ENCODE measurements around the gene SGCA.

Gene SGCA

DNA sequence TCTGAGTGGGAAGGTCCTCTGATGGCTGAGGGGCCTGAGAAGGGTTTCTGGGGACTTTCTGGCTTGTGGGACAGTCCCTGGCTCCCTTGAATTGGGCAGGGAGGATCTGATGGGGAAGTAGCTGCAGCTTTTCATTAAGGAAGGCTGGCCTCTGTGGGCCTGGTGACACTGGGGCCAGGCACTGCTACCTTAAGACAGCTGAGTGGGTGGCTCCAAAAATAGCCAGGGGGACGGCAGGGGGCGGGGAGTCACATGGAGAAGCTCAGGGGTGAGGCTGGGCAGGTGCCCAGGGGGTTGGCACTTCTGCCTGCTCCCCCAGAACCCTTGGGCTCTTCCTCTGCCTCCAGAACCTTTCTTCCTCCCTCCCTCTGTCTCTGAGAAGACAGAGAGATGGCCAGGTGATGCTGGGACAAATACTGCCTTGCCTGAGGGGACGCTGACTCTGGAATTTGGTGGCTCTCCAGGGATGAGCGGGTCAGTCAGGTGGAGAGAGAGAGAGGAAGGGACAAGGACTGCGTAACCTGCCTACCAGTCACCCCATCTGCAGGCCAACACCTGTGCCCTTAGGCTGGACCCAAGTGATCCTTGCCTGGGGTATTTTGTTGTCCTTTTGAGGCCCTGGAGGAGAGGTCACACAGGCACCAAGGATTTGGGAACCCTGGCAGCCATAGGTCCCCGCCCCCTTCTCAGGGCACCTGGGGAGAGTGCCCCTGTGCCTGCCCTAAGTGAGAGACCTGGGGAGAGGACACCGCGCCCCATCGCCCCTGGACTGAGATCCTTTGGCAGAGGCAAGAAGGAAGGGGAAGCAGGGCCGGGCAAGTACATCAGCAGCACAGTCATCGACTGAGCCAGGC lies 1.7 kb upstream of the SGCA start:
- H3K27ac ChIP-seq (ENCODE audit: low read depth, low read length), result no peak overlapping the region
- H3F3A ChIP-seq (ENCODE audit: control insufficient read depth, insufficient read depth), result peaks cover 6% of the 10 kb centered on the region; the same call in 1 of the 2 replicates
- no peaks in the 10 kb centered on the region for H3K9me2 ChIP-seq (replicated peaks; ENCODE audit: control insufficient read depth, low read length)
- peaks cover 29% of the 10 kb centered on the region for H3K4me1 ChIP-seq (ENCODE audit: control insufficient read depth, low read length)
- peaks cover 19% of the 10 kb centered on the region for H3K27me3 ChIP-seq (ENCODE audit: control insufficient read depth, low read length)
- H4K20me1 ChIP-seq (ENCODE audit: control insufficient read depth, insufficient read depth, low read depth, low read length), result no peaks in the 10 kb centered on the region
- TF ChIP-seq, protein P1, sequence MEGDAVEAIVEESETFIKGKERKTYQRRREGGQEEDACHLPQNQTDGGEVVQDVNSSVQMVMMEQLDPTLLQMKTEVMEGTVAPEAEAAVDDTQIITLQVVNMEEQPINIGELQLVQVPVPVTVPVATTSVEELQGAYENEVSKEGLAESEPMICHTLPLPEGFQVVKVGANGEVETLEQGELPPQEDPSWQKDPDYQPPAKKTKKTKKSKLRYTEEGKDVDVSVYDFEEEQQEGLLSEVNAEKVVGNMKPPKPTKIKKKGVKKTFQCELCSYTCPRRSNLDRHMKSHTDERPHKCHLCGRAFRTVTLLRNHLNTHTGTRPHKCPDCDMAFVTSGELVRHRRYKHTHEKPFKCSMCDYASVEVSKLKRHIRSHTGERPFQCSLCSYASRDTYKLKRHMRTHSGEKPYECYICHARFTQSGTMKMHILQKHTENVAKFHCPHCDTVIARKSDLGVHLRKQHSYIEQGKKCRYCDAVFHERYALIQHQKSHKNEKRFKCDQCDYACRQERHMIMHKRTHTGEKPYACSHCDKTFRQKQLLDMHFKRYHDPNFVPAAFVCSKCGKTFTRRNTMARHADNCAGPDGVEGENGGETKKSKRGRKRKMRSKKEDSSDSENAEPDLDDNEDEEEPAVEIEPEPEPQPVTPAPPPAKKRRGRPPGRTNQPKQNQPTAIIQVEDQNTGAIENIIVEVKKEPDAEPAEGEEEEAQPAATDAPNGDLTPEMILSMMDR (IDR thresholded peaks at IDR 0.05; ENCODE audit: low read depth, low read length, poor library complexity, severe bottlenecking), result no peak
- no peak for TF ChIP-seq EZH2phosphoT487 (IDR thresholded peaks at IDR 0.05; ENCODE audit: borderline replicate concordance, low read length)
- H3K36me3 ChIP-seq (ENCODE audit: control insufficient read depth, low read length), result no peaks in the 10 kb centered on the region
- H3K9me3 ChIP-seq (ENCODE audit: control insufficient read depth, insufficient read depth, low read length), result no peaks in the 10 kb centered on the region
- no peak overlapping the region for H3K4me2 ChIP-seq (ENCODE audit: low read length)
- H3K79me2 ChIP-seq (ENCODE audit: control insufficient read depth, low read length), result no peaks in the 10 kb centered on the region
- H3K4me3 ChIP-seq (ENCODE audit: low read length), result no peak overlapping the region

DNA sequence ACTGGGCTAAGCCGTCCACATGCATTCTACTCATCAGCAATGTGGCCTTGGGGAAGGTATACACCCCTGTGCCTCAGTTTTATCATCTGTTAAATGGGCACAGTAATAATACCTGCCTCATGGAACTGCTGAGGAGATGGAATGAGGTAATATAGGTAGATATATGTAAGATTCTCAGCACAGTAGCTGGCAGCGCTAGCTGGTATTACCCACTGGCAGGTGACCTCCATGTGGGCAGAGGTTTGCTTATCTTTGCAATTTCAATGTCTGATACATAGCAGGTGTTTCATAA lies 1.2 kb upstream of the SGCA start:
- Histone ChIP-seq H3K9me3 (ENCODE audit: control insufficient read depth, insufficient read depth, low read length) (no peaks in the 10 kb centered on the region), H3K27me3 (ENCODE audit: control insufficient read depth, low read length) (peaks cover 23% of the 10 kb centered on the region), H3K79me2 (ENCODE audit: control insufficient read depth, low read length) (no peaks in the 10 kb centered on the region), H3F3A (ENCODE audit: control insufficient read depth, insufficient read depth) (peaks cover 6% of the 10 kb centered on the region; the same call in 1 of the 2 replicates), H3K4me1 (ENCODE audit: control insufficient read depth, low read length) (peaks cover 29% of the 10 kb centered on the region), H3K36me3 (ENCODE audit: control insufficient read depth, low read length) (no peaks in the 10 kb centered on the region), H3K9me2 (replicated peaks; ENCODE audit: control insufficient read depth, low read length) (no peaks in the 10 kb centered on the region), H3K27ac (ENCODE audit: low read depth, low read length) (no peak overlapping the region), H4K20me1 (ENCODE audit: control insufficient read depth, insufficient read depth, low read depth, low read length) (no peaks in the 10 kb centered on the region), H3K4me3 (ENCODE audit: low read length) (no peak overlapping the region), H3K4me2 (ENCODE audit: low read length) (no peak overlapping the region)
- TF ChIP-seq EZH2phosphoT487 (IDR thresholded peaks at IDR 0.05; ENCODE audit: borderline replicate concordance, low read length), result no peak
- TF ChIP-seq, protein P1 (IDR thresholded peaks at IDR 0.05; ENCODE audit: low read depth, low read length, poor library complexity, severe bottlenecking), result no peak

DNA sequence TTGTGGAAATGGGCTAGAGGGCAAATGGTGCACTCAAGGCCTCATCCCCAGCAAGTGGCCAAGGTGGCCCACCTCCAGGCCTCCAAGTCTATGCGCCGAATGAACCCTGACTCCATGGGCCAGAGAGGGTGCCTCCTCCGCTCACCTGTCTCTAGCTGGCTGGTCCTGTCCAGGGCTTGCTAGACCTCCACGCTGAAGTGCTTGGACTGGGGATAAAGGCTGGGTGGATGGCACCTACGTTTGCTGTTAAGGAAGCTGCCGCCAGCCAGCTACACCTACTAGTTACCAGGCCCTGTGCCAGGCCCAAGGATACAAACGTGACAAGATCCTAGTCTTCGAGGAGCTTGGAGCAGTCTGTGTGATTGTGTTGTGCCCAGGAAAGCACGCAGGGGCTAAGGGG lies 739 bp upstream of the SGCA start:
- peaks cover 29% of the 10 kb centered on the region for H3K4me1 ChIP-seq (ENCODE audit: control insufficient read depth, low read length)

More for the DNA sequence above, 739 bp upstream of the SGCA start:
- peaks cover 3% of the 10 kb centered on the region; the same call in 1 of the 2 replicates for H3F3A ChIP-seq (ENCODE audit: control insufficient read depth, insufficient read depth)
- no peak overlapping the region for H3K4me3 ChIP-seq (ENCODE audit: low read length)
- no peak overlapping the region for H3K27ac ChIP-seq (ENCODE audit: low read depth, low read length)
- H4K20me1 ChIP-seq (ENCODE audit: control insufficient read depth, insufficient read depth, low read depth, low read length), result no peaks in the 10 kb centered on the region
- no peaks in the 10 kb centered on the region for H3K9me2 ChIP-seq (replicated peaks; ENCODE audit: control insufficient read depth, low read length)
- H3K4me2 ChIP-seq (ENCODE audit: low read length), result no peak overlapping the region
- no peaks in the 10 kb centered on the region for H3K9me3 ChIP-seq (ENCODE audit: control insufficient read depth, insufficient read depth, low read length)
- TF ChIP-seq, protein P1 (IDR thresholded peaks at IDR 0.05; ENCODE audit: low read depth, low read length, poor library complexity, severe bottlenecking), result no peak
- TF ChIP-seq EZH2phosphoT487 (IDR thresholded peaks at IDR 0.05; ENCODE audit: borderline replicate concordance, low read length), result no peak
- peaks cover 28% of the 10 kb centered on the region for H3K27me3 ChIP-seq (ENCODE audit: control insufficient read depth, low read length)
- H3K79me2 ChIP-seq (ENCODE audit: control insufficient read depth, low read length), result no peaks in the 10 kb centered on the region
- no peaks in the 10 kb centered on the region for H3K36me3 ChIP-seq (ENCODE audit: control insufficient read depth, low read length)
